ENCODE results near the gene IL24.

The IL24 gene

GRCh38 chr1:206875752-206876377 is 21.4 kb upstream of the IL24 start:
- in situ Hi-C loops (cut with MboI; ENCODE audit: low pct_unique_long_range_greater_than_20kb, low sequenced_read_pairs): no loop called here
- no peak for DNase-seq

- in situ Hi-C loops (cut with MboI; ENCODE audit: low pct_unique_long_range_greater_than_20kb, low sequenced_read_pairs): no loop called here
- DNase-seq: no peak
Measured at GRCh38 chr1:206878456-206878855, 18.8 kb upstream of the IL24 start.

GRCh38 chr1:206880314-206880713 is 16.9 kb upstream of the IL24 start:
- in situ Hi-C loops (cut with MboI; ENCODE audit: low pct_unique_long_range_greater_than_20kb, low sequenced_read_pairs): no loop called here

GRCh38 chr1:206882555-206882954 is 14.7 kb upstream of the IL24 start:
- in situ Hi-C loops (cut with MboI; ENCODE audit: low pct_unique_long_range_greater_than_20kb, low sequenced_read_pairs): no loop called here
- no peak for DNase-seq

More at GRCh38 chr1:206880314-206880713, 16.9 kb upstream of the IL24 start:
- no peak for DNase-seq

GRCh38 chr1:206883160-206883559 is 14.1 kb upstream of the IL24 start:
- DNase-seq: no peak
- in situ Hi-C loops (cut with MboI; ENCODE audit: low pct_unique_long_range_greater_than_20kb, low sequenced_read_pairs): no loop called here

GRCh38 chr1:206883876-206884275 is 13.4 kb upstream of the IL24 start:
- in situ Hi-C loops (cut with MboI; ENCODE audit: low pct_unique_long_range_greater_than_20kb, low sequenced_read_pairs): no loop called here
- DNase-seq: no peak

- in situ Hi-C loops (cut with MboI; ENCODE audit: low pct_unique_long_range_greater_than_20kb, low sequenced_read_pairs): no loop called here
- DNase-seq: no peak
Measured at GRCh38 chr1:206885341-206886060, 11.7 kb upstream of the IL24 start.

GRCh38 chr1:206886831-206887230 is 10.4 kb upstream of the IL24 start:
- in situ Hi-C loops (cut with MboI; ENCODE audit: low pct_unique_long_range_greater_than_20kb, low sequenced_read_pairs): no loop called here
- no peak for DNase-seq

- no peak for DNase-seq
- in situ Hi-C loops (cut with MboI; ENCODE audit: low pct_unique_long_range_greater_than_20kb, low sequenced_read_pairs): no loop called here
Measured at GRCh38 chr1:206887701-206888100, 9.5 kb upstream of the IL24 start.

GRCh38 chr1:206890125-206891060 is 6.8 kb upstream of the IL24 start:
- peak; percentile 16 for DNase-seq
- in situ Hi-C loops (cut with MboI; ENCODE audit: low pct_unique_long_range_greater_than_20kb, low sequenced_read_pairs): no loop called here

GRCh38 chr1:206891412-206891811 is 5.8 kb upstream of the IL24 start:
- no peak for DNase-seq
- in situ Hi-C loops (cut with MboI; ENCODE audit: low pct_unique_long_range_greater_than_20kb, low sequenced_read_pairs): no loop called here

- no peak for DNase-seq
- in situ Hi-C loops (cut with MboI; ENCODE audit: low pct_unique_long_range_greater_than_20kb, low sequenced_read_pairs): no loop called here
Measured at GRCh38 chr1:206892351-206892984, 4.8 kb upstream of the IL24 start.

- DNase-seq: no peak
- in situ Hi-C loops (cut with MboI; ENCODE audit: low pct_unique_long_range_greater_than_20kb, low sequenced_read_pairs): no loop called here
Measured at GRCh38 chr1:206893380-206893779, 3.9 kb upstream of the IL24 start.

- in situ Hi-C loops (cut with MboI; ENCODE audit: low pct_unique_long_range_greater_than_20kb, low sequenced_read_pairs): no loop called here
- no peak for DNase-seq
Measured at GRCh38 chr1:206895325-206895724, 1.9 kb upstream of the IL24 start.

GRCh38 chr1:206895837-206896242 is 1.4 kb upstream of the IL24 start:
- in situ Hi-C loops (cut with MboI; ENCODE audit: low pct_unique_long_range_greater_than_20kb, low sequenced_read_pairs): no loop called here
- no peak for DNase-seq

- no peak for DNase-seq
- in situ Hi-C loops (cut with MboI; ENCODE audit: low pct_unique_long_range_greater_than_20kb, low sequenced_read_pairs): no loop called here
Measured at GRCh38 chr1:206896261-206896660, 982 bp upstream of the IL24 start.

- DNase-seq: no peak
Measured at GRCh38 chr1:206898089-206898914, 1.1 kb downstream of the IL24 start.

GRCh38 chr1:206898915-206899431 is 1.7 kb downstream of the IL24 start:
- no peak for DNase-seq
- in situ Hi-C loops (cut with MboI; ENCODE audit: low pct_unique_long_range_greater_than_20kb, low sequenced_read_pairs): no loop called here

More at GRCh38 chr1:206898089-206898914, 1.1 kb downstream of the IL24 start:
- in situ Hi-C loops (cut with MboI; ENCODE audit: low pct_unique_long_range_greater_than_20kb, low sequenced_read_pairs): no loop called here

Measured in KBM-7 (cell line).